OCI-M2 (cell line): ENCODE data around the gene ICAM5.
"Not testable (repeated sequence)": the region's sequence is repeated elsewhere in the genome, so short reads cannot be mapped to it uniquely, and the experiment has no call there.

Experiments
- DNase-seq: peaks from one replicate; lab custom pipeline; 2025; ENCODE audit not compliant: unreplicated experiment; lab: John Stamatoyannopoulos, UW

Gene ICAM5

GRCh38 chr19:10336725-10337124 lies 47.0 kb downstream of the ICAM5 start:
- not testable (repeated sequence) for DNase-seq

- no peak for DNase-seq
These were observed 49.2 kb downstream of the ICAM5 start for GRCh38 chr19:10338940-10339339.

GRCh38 chr19:10339380-10339960 lies 49.7 kb downstream of the ICAM5 start, which contains the start of gene ICAM3:
Gene ICAM3, minus strand, starts transcription at chr19:10339624. Its CDS starts 10 bp downstream, at chr19:10339614.
- no peak for DNase-seq

- DNase-seq, result no peak
These were observed 50.2 kb downstream of the ICAM5 start for GRCh38 chr19:10339977-10340376.

GRCh38 chr19:10343495-10343894 lies 53.7 kb downstream of the ICAM5 start:
- DNase-seq, result no peak

GRCh38 chr19:10344780-10345179 lies 55.0 kb downstream of the ICAM5 start:
- no peak for DNase-seq
